ENCODE data around the gene LHCGR. TPM values are rescaled to one million over a fixed set of nuclear protein-coding genes. Genes with fewer than 3 reads are reported as not detected.

The LHCGR gene
- total RNA-seq, 1 donor from 2014 or later, result not detected

DNA sequence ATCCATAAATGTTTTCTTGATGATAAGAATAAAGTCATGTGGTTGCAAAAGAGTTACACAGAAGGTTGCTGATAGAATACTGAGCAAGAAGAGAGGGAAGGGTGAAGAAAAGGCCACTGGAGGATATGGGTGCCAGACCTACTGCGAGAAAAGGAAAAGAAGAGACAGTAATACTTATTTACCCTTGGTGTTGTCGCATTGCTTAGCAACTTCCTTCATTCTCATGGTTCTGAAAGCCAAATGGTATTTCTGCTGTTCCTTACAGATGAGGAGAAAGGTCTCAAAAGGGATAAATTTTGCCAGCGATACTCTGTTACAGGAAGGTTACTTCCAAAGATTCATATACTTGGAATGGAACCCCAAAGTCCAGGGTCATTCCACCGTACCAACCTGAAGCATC is 62.5 kb downstream of the LHCGR start:
- TF ChIP-seq, protein P1, sequence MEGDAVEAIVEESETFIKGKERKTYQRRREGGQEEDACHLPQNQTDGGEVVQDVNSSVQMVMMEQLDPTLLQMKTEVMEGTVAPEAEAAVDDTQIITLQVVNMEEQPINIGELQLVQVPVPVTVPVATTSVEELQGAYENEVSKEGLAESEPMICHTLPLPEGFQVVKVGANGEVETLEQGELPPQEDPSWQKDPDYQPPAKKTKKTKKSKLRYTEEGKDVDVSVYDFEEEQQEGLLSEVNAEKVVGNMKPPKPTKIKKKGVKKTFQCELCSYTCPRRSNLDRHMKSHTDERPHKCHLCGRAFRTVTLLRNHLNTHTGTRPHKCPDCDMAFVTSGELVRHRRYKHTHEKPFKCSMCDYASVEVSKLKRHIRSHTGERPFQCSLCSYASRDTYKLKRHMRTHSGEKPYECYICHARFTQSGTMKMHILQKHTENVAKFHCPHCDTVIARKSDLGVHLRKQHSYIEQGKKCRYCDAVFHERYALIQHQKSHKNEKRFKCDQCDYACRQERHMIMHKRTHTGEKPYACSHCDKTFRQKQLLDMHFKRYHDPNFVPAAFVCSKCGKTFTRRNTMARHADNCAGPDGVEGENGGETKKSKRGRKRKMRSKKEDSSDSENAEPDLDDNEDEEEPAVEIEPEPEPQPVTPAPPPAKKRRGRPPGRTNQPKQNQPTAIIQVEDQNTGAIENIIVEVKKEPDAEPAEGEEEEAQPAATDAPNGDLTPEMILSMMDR (IDR thresholded peaks at IDR 0.05; ENCODE audit: unreplicated experiment), result no peak
- H3K4me1 Mint-ChIP-seq (ENCODE audit: unreplicated experiment), result peaks cover 5% of the 10 kb centered on the region
- H3K9me3 Mint-ChIP-seq (ENCODE audit: unreplicated experiment), result no peaks in the 10 kb centered on the region
- H3K27me3 Mint-ChIP-seq (ENCODE audit: unreplicated experiment), result peaks cover 5% of the 10 kb centered on the region
- DNase-seq (ENCODE audit: low spot score), result no peak
- no peak overlapping the region for H3K27ac Mint-ChIP-seq (ENCODE audit: unreplicated experiment)
- no peaks in the 10 kb centered on the region for H3K36me3 Mint-ChIP-seq (ENCODE audit: low read depth, unreplicated experiment)
- no peak overlapping the region for H3K4me3 Mint-ChIP-seq (ENCODE audit: unreplicated experiment)

DNA sequence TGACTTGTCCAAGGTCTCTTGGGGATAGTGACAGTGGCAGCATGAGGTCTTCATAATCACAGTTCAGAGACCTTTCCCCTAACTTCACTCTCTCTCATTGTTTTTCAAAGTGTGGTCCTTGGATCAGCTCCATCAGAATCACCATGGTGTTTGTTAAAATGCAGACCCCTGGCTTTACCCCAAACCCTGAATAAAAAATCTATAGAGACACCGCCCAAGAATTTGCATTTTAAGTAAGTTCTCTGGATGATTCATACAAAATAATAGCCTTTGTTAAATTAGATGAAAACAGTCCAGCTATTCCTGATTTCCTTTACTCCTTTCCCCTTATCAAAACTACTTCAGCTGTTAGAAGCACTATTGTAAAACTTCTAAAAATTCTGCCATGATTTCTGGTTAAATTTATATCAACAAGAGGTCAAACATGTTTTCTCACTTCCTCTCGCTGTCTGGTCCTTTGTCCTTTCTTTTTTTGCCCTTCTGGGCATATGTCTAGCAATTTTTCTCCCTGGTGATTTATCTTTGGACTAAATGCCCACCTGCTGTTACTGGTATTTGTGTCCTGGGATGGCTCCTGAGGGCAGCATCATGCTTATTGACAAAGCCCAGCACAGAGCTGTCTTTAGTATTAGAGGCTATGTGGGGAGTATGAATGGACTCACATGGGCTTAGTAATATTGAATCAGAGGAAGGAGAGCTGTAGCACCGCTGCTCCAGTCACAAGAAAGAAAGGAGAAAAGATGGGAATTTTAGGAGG is 63.4 kb downstream of the LHCGR start:
- H3K27ac Mint-ChIP-seq (ENCODE audit: unreplicated experiment), result no peak overlapping the region
- no peaks in the 10 kb centered on the region for H3K36me3 Mint-ChIP-seq (ENCODE audit: low read depth, unreplicated experiment)
- no peaks in the 10 kb centered on the region for H3K9me3 Mint-ChIP-seq (ENCODE audit: unreplicated experiment)
- no peak overlapping the region for H3K4me3 Mint-ChIP-seq (ENCODE audit: unreplicated experiment)
- peaks cover 5% of the 10 kb centered on the region for H3K27me3 Mint-ChIP-seq (ENCODE audit: unreplicated experiment)
- H3K4me1 Mint-ChIP-seq (ENCODE audit: unreplicated experiment), result peaks cover 5% of the 10 kb centered on the region
- DNase-seq (ENCODE audit: low spot score), result no peak
- TF ChIP-seq, protein P1 (IDR thresholded peaks at IDR 0.05; ENCODE audit: unreplicated experiment), result no peak

DNA sequence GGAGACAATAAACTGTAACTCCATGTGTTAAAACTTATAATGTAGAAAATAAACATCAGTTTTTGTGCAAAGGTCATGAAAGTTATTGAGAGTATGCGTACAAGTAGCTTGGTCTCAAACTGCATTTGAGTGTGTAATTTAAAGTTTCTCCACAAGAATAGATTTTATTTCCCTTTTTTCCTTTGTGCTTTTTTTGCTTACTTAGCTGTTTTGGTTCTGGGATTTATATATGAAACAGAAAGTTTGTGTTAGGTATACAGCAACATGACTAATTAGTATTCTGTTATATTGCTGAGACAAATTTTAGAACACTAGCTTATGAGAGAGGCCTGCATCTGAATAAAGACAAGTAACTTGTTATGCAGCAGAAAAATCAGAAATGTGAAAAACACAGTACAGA is 70.4 kb downstream of the LHCGR start:
- TF ChIP-seq, protein P1 (IDR thresholded peaks at IDR 0.05; ENCODE audit: unreplicated experiment), result no peak
- Mint-ChIP-seq H3K9me3 (ENCODE audit: unreplicated experiment) (no peaks in the 10 kb centered on the region), H3K27ac (ENCODE audit: unreplicated experiment) (no peak overlapping the region), H3K4me3 (ENCODE audit: unreplicated experiment) (no peak overlapping the region), H3K27me3 (ENCODE audit: unreplicated experiment) (peaks cover 4% of the 10 kb centered on the region), H3K4me1 (ENCODE audit: unreplicated experiment) (no peaks in the 10 kb centered on the region), H3K36me3 (ENCODE audit: low read depth, unreplicated experiment) (no peaks in the 10 kb centered on the region)
- DNase-seq (ENCODE audit: low spot score), result no peak

DNA sequence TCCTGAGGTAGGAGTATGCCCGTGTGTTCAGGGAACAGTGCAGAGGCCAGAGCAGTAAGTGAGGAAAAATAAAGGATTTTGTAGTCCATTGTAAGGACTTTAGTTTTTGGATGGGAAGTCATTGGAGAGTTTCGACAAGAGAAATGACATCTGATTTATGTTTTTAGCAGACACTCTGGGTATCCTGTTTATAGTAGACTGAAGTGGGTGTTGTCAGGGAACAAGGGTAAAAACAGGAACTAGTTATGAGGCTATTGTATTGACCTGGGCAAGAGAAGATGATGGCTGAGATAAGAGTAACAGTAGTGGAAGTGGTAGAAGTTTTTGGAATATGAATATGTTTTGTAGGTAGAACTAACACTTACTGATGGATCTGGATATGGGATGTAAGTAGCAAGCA is 78.1 kb downstream of the LHCGR start:
- TF ChIP-seq, protein P1 (IDR thresholded peaks at IDR 0.05; ENCODE audit: unreplicated experiment), result no peak
- H3K36me3 Mint-ChIP-seq (ENCODE audit: low read depth, unreplicated experiment), result no peaks in the 10 kb centered on the region

DNA sequence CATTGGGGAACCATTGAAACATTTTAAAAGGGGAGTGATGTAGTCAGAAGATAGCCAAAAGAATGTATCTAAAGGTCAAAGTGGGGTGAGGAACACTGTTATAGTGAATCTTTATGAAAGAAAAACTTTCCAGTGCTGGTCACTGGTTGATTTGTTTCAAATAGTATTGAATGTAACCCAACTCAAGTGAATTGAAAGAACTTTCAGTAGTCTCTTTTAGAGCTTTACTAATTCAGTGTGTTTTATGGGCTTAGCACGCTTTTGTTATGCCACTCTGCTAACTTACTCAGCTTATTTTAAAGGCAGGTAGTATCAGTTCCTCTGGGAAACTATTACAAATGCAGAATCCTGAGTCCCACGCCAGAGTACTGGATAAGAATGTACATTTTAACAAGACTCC is 80.6 kb downstream of the LHCGR start:
- no peaks in the 10 kb centered on the region for H3K36me3 Mint-ChIP-seq (ENCODE audit: low read depth, unreplicated experiment)
- no peak overlapping the region for H3K27ac Mint-ChIP-seq (ENCODE audit: unreplicated experiment)
- H3K4me1 Mint-ChIP-seq (ENCODE audit: unreplicated experiment), result peaks cover 8% of the 10 kb centered on the region
- H3K9me3 Mint-ChIP-seq (ENCODE audit: unreplicated experiment), result no peaks in the 10 kb centered on the region
- peaks cover 2% of the 10 kb centered on the region for H3K27me3 Mint-ChIP-seq (ENCODE audit: unreplicated experiment)
- TF ChIP-seq, protein P1 (IDR thresholded peaks at IDR 0.05; ENCODE audit: unreplicated experiment), result no peak
- no peak for DNase-seq (ENCODE audit: low spot score)
- H3K4me3 Mint-ChIP-seq (ENCODE audit: unreplicated experiment), result no peak overlapping the region

More for the DNA sequence above, 78.1 kb downstream of the LHCGR start:
- peak overlapping the region; percentile 6 for H3K27ac Mint-ChIP-seq (ENCODE audit: unreplicated experiment)
- peaks cover 8% of the 10 kb centered on the region for H3K4me1 Mint-ChIP-seq (ENCODE audit: unreplicated experiment)
- no peaks in the 10 kb centered on the region for H3K9me3 Mint-ChIP-seq (ENCODE audit: unreplicated experiment)
- no peaks in the 10 kb centered on the region for H3K27me3 Mint-ChIP-seq (ENCODE audit: unreplicated experiment)
- no peak for DNase-seq (ENCODE audit: low spot score)
- H3K4me3 Mint-ChIP-seq (ENCODE audit: unreplicated experiment), result no peak overlapping the region

All from endothelial cell (in vitro differentiated cells).